Urothelium cell line (cell line): ENCODE results near the gene ELSPBP1.
A peak's percentile ranks its signal among the peaks of the same experiment; 100 is the strongest.
"Not testable (repeated sequence)": the region's sequence is repeated elsewhere in the genome, so short reads cannot be mapped to it uniquely, and the experiment has no call there.

Experiments used
- DNase-seq: peaks from one replicate; pipeline ENCODE4 v3.0.0; 2011; ENCODE audit warnings: low spot score, mixed read lengths
- FAIRE-seq: peaks from 2 replicates; lab custom pipeline; 2011; peaks lifted over from hg19 to GRCh38; lab: Jason Lieb, UNC

ELSPBP1 gene

GRCh38 chr19:48041877-48042580, 47.6 kb downstream of the ELSPBP1 start:
- no peak for DNase-seq
- FAIRE-seq: no peak

- FAIRE-seq: no peak
- no peak for DNase-seq
These were observed 49.3 kb downstream of the ELSPBP1 start, which contains the start of gene CABP5 for GRCh38 chr19:48043675-48044258. CABP5 (minus strand) TSS chr19:48044079; CDS start chr19:48043922, 157 bp downstream.

GRCh38 chr19:48044561-48044960, 50.1 kb downstream of the ELSPBP1 start:
- no peak for FAIRE-seq
- no peak for DNase-seq

GRCh38 chr19:48051335-48052033, 57.1 kb downstream of the ELSPBP1 start:
- no peak for FAIRE-seq
- DNase-seq: no peak

- no peak for DNase-seq
- no peak for FAIRE-seq
These were observed 58.6 kb downstream of the ELSPBP1 start for GRCh38 chr19:48053076-48053475.

GRCh38 chr19:48053856-48054255, 59.4 kb downstream of the ELSPBP1 start:
- DNase-seq (no peak), FAIRE-seq (no peak)

- FAIRE-seq (no peak), DNase-seq (no peak)
These were observed 64.9 kb downstream of the ELSPBP1 start for GRCh38 chr19:48059331-48059730.

- FAIRE-seq: no peak
These were observed 65.9 kb downstream of the ELSPBP1 start for GRCh38 chr19:48060381-48060780.

GRCh38 chr19:48061401-48062344, 67.2 kb downstream of the ELSPBP1 start:
- FAIRE-seq (no peak), DNase-seq (no peak)

More at GRCh38 chr19:48060381-48060780, 65.9 kb downstream of the ELSPBP1 start:
- DNase-seq: no peak

- FAIRE-seq (no peak), DNase-seq (peak; percentile 22)
These were observed 70.1 kb downstream of the ELSPBP1 start for GRCh38 chr19:48064509-48064908.

- DNase-seq (no peak), FAIRE-seq (peak; percentile 23)
These were observed 75.0 kb downstream of the ELSPBP1 start for GRCh38 chr19:48069435-48069834.

- FAIRE-seq, DNase-seq: not testable (repeated sequence)
These were observed 75.8 kb downstream of the ELSPBP1 start for GRCh38 chr19:48070177-48070769.
